OCI-LY1 (cell line): ENCODE results near the gene RNF207.

Source experiments
- H2AFZ ChIP-seq: fragments of 200-600 bp; sonication (generic), shearing (Covaris generic); 2 replicates; pipeline ENCODE4 v1.6.0; 2014; ENCODE audit warnings: antibody characterized with exemption, mild to moderate bottlenecking, low read length
- H3F3A ChIP-seq: fragments of 200-600 bp; sonication (generic), shearing (Covaris generic); 2 replicates; pipeline ENCODE4 v1.6.0; 2014; ENCODE audit warnings: mild to moderate bottlenecking, antibody characterized with exemption, low read length, moderate library complexity; ENCODE audit not compliant: insufficient read depth
- H3K27ac ChIP-seq: fragments of 200-600 bp; sonication (generic); 2 replicates; pipeline ENCODE4 v1.5.1; 2014; ENCODE audit warnings: low read length, mixed run types, mild to moderate bottlenecking, low read depth; ENCODE audit not compliant: poor library complexity, severe bottlenecking
- H3K27me3 ChIP-seq: fragments of 200-600 bp; sonication (generic); 2 replicates; pipeline ENCODE4 v1.6.0; 2014; ENCODE audit warnings: antibody characterized with exemption, mild to moderate bottlenecking, low read length, moderate library complexity; ENCODE audit not compliant: insufficient read depth
- H3K36me3 ChIP-seq: fragments of 200-600 bp; sonication (generic); 2 replicates; pipeline ENCODE4 v1.6.1; 2014; ENCODE audit warnings: mild to moderate bottlenecking, antibody characterized with exemption, low read length, moderate library complexity, mixed read lengths; ENCODE audit not compliant: insufficient read depth
- H3K4me1 ChIP-seq: fragments of 200-600 bp; sonication (generic); 2 replicates; pipeline ENCODE4 v1.5.1; 2014; ENCODE audit warnings: mild to moderate bottlenecking, low read length, moderate library complexity; ENCODE audit not compliant: insufficient read depth, severe bottlenecking
- H3K4me2 ChIP-seq: fragments of 200-600 bp; sonication (generic), shearing (Covaris generic); 2 replicates; pipeline ENCODE4 v1.6.1; 2014; ENCODE audit warnings: low read length
- H3K4me3 ChIP-seq: fragments of 200-600 bp; sonication (generic); 2 replicates; pipeline ENCODE4 v1.5.1; 2014; ENCODE audit warnings: low read length, low read depth, mild to moderate bottlenecking, mixed read lengths; ENCODE audit not compliant: poor library complexity, severe bottlenecking
- H3K79me2 ChIP-seq: fragments of 200-600 bp; shearing (Covaris generic); 2 replicates; pipeline ENCODE4 v1.6.1; 2016; ENCODE audit warnings: mixed run types, low read length, mixed read lengths; ENCODE audit not compliant: insufficient read depth
- H3K9ac ChIP-seq: fragments of 200-600 bp; sonication (generic), shearing (Covaris generic); 2 replicates; pipeline ENCODE4 v1.6.1; 2014; ENCODE audit warnings: mild to moderate bottlenecking, low read length, mixed read lengths
- H3K9me2 ChIP-seq: fragments of 200-600 bp; sonication (generic), shearing (Covaris generic); 2 replicates; pipeline ENCODE4 v1.6.1; 2014; ENCODE audit warnings: low read depth, mild to moderate bottlenecking, low read length, mixed read lengths
- H3K9me3 ChIP-seq: fragments of 200-600 bp; shearing (Covaris generic); 2 replicates; pipeline ENCODE4 v1.6.1; 2014; ENCODE audit warnings: low read length, mixed read lengths
- H4K20me1 ChIP-seq: fragments of 200-600 bp; sonication (generic), shearing (Covaris generic); 2 replicates; pipeline ENCODE4 v1.6.0; 2016; ENCODE audit warnings: mild to moderate bottlenecking, low read length; ENCODE audit not compliant: insufficient read depth
- EZH2 ChIP-seq: fragments of 200-600 bp; sonication (generic), shearing (Covaris generic); IDR thresholded peaks from 2 replicates; pipeline ENCODE4 v1.8.0; 2017; ENCODE audit warnings: borderline replicate concordance, mixed run types, mild to moderate bottlenecking, antibody characterized with exemption, low read length, moderate library complexity, mixed read lengths
- TF ChIP-seq, protein P1 (sequence below): fragments of 200-600 bp; sonication (generic), shearing (Covaris generic); IDR thresholded peaks from 2 replicates; pipeline ENCODE4 v1.5.1; 2017; ENCODE audit warnings: mild to moderate bottlenecking, antibody characterized with exemption, low read length, moderate library complexity, mixed read lengths

RNF207 gene

DNA sequence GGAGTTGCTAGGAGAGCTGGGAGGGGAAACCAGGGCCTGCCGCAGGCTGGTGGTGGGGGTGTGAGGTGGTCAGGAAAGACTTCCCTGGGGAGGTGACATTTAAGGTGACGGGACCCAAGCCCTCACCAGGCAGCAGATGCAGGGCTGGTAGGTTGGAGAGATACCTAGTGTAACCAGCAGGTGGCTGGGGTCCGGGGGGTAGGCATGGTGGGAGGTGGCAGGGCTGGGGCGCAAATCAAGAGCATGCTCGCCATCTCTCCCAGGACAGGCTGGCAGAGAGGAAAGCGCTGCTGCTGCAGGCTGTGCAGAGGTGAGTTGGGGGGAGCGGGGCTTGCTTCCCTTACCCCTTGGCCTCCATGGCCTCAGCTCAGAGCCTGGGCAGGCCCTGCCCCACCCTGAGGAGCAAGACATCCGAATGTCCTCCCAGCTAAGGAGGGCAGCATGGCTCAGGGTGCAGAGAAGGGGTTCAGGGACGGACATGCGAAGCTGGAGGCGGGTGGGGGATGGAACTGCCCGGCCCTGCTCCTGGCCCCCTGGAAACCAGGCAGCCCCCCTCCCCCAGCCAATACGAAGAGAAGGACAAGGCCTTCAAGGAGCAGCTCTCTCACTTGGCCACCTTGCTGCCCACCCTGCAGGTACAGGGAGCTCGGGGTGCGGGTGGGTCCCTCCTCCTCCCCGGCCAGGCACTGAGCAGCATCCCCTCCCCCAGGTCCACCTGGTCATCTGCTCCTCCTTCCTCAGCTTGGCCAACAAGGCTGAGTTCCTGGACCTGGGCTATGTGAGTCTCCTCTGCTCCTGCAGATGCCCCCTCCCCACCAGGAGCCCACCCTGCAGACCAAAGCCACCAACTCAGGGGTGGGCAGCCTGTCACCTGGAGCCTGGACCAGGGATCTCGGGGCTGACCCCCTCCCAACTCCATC, 4.0 kb downstream of the RNF207 start:
- H3K9ac ChIP-seq = no peak overlapping the region
- H3F3A ChIP-seq = no peaks in the 10 kb centered on the region
- H3K36me3 ChIP-seq = no peaks in the 10 kb centered on the region
- H3K9me3 ChIP-seq = no peaks in the 10 kb centered on the region
- TF ChIP-seq, protein P1, sequence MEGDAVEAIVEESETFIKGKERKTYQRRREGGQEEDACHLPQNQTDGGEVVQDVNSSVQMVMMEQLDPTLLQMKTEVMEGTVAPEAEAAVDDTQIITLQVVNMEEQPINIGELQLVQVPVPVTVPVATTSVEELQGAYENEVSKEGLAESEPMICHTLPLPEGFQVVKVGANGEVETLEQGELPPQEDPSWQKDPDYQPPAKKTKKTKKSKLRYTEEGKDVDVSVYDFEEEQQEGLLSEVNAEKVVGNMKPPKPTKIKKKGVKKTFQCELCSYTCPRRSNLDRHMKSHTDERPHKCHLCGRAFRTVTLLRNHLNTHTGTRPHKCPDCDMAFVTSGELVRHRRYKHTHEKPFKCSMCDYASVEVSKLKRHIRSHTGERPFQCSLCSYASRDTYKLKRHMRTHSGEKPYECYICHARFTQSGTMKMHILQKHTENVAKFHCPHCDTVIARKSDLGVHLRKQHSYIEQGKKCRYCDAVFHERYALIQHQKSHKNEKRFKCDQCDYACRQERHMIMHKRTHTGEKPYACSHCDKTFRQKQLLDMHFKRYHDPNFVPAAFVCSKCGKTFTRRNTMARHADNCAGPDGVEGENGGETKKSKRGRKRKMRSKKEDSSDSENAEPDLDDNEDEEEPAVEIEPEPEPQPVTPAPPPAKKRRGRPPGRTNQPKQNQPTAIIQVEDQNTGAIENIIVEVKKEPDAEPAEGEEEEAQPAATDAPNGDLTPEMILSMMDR = peak; percentile 28; the same call in 1 of the 2 replicates
- TF ChIP-seq EZH2 = no peak
- no peaks in the 10 kb centered on the region for H3K9me2 ChIP-seq
- H3K27me3 ChIP-seq = peaks cover 6% of the 10 kb centered on the region; the same call in 1 of the 2 replicates
- H3K4me1 ChIP-seq = peaks cover 19% of the 10 kb centered on the region
- no peak overlapping the region for H2AFZ ChIP-seq
- no peak overlapping the region for H3K27ac ChIP-seq
- no peaks in the 10 kb centered on the region for H4K20me1 ChIP-seq
- H3K79me2 ChIP-seq = no peaks in the 10 kb centered on the region
- H3K4me2 ChIP-seq = peak overlapping the region; percentile 63
- peak overlapping the region; percentile 47 for H3K4me3 ChIP-seq

DNA sequence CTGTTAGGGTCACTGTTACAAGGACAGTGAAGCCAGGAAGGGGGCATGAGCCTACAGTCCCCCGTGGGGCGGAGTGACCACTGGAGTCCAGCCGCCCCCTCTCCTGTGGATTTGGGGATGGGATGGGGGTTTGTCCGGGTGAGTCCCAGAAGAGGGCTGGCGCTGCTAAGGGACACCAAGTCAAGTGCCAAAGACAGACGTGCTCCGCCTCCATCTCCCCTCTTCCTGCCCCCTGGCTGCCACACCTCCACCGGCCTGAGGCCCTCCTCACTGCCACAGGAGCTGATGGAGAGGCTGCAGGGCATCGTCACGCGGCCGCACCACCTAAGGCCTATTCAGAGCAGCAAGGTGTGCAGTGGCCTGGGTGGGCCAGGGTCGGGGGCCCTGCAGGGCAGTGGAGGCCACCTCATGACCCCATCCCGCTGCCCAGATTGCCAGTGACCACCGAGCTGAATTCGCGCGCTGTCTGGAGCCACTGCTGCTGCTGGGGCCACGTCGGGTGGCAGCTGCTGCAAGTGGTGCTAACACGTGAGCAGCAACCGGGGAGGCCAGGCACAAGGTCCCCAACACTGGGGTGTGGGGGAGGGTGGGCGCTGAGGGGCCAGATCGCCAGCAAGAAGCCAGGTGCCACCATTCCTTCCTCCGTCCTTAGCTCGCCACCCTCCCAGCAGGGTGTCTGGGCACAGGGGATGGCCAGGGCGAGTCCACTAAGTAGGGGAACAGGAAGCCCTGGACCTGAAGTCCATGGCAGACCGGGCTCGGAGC, 4.9 kb downstream of the RNF207 start:
- H2AFZ ChIP-seq = no peak overlapping the region
- H3K27ac ChIP-seq = no peak overlapping the region
- peaks cover 6% of the 10 kb centered on the region; the same call in 1 of the 2 replicates for H3K27me3 ChIP-seq
- H3K4me3 ChIP-seq = no peak overlapping the region
- no peaks in the 10 kb centered on the region for H3K9me3 ChIP-seq
- no peaks in the 10 kb centered on the region for H3K9me2 ChIP-seq
- no peaks in the 10 kb centered on the region for H4K20me1 ChIP-seq
- TF ChIP-seq, protein P1 = no peak
- TF ChIP-seq EZH2 = no peak
- H3K36me3 ChIP-seq = no peaks in the 10 kb centered on the region
- no peaks in the 10 kb centered on the region for H3F3A ChIP-seq
- no peaks in the 10 kb centered on the region for H3K79me2 ChIP-seq
- peaks cover 16% of the 10 kb centered on the region for H3K4me1 ChIP-seq
- no peak overlapping the region for H3K9ac ChIP-seq
- no peak overlapping the region for H3K4me2 ChIP-seq

DNA sequence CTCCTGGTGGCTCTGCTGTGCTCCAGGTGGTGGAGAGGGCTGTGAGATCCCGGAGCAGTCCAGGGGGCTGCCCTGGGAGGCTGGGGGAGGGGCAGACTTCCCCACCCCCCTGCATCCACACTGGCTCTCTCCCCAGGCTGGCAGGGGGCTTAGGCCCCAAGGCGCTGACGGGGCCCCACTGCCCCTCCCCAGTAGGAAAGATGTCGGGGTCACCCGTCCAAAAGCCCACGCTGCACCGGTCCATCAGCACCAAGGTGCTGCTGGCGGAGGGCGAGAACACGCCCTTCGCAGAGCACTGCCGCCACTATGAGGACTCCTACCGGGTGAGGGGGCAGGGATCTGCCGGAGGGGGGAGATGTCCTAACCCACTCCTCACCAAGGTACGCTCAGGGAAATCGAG, 5.8 kb downstream of the RNF207 start:
- no peaks in the 10 kb centered on the region for H3K9me3 ChIP-seq
- H3K4me1 ChIP-seq = peaks cover 12% of the 10 kb centered on the region
- H3K79me2 ChIP-seq = no peaks in the 10 kb centered on the region
- no peaks in the 10 kb centered on the region for H3K36me3 ChIP-seq
- H3K4me3 ChIP-seq = no peak overlapping the region
- no peak overlapping the region for H2AFZ ChIP-seq
- no peak overlapping the region for H3K9ac ChIP-seq
- no peaks in the 10 kb centered on the region for H3F3A ChIP-seq
- no peaks in the 10 kb centered on the region for H4K20me1 ChIP-seq
- H3K9me2 ChIP-seq = no peaks in the 10 kb centered on the region
- no peak overlapping the region for H3K4me2 ChIP-seq
- TF ChIP-seq, protein P1 = no peak
- no peak for TF ChIP-seq EZH2
- no peak overlapping the region for H3K27ac ChIP-seq
- H3K27me3 ChIP-seq = peaks cover 6% of the 10 kb centered on the region; the same call in 1 of the 2 replicates
